Thoracic aorta (tissue), 2 donors: ENCODE measurements around the gene PIGN. TPM values are rescaled to one million over a fixed set of nuclear protein-coding genes. Genes with fewer than 3 reads are reported as not detected.

ENCODE experiments used
- ATAC-seq: fragments of 150-250 bp; one replicate; pipeline ENCODE4 v1.8.0; 2017; ENCODE audit warnings: low read depth; ENCODE audit not compliant: insufficient number of reproducible peaks, low FRiP score
- DNase-seq: peaks from one replicate; pipeline ENCODE4 v3.0.0-alpha.2; 2020; ENCODE audit warnings: low spot score
- H3K27ac ChIP-seq, 2 donors: fragments of 200-600 bp; sonication (generic); 1 replicate in 1 of 2; 2 replicates in 1 of 2; pipeline ENCODE4 v1.5.1; 2016; ENCODE audit warnings: mild to moderate bottlenecking in 2 of 2, moderate library complexity in 2 of 2
- H3K27me3 ChIP-seq: fragments of 200-600 bp; sonication (generic); replicated peaks from 2 replicates; pipeline ENCODE4 v1.6.0; 2016; ENCODE audit warnings: mild to moderate bottlenecking; ENCODE audit not compliant: insufficient read depth
- H3K36me3 ChIP-seq: fragments of 200-600 bp; sonication (generic); one replicate; pipeline ENCODE4 v1.5.1; 2016
- H3K4me1 ChIP-seq, 2 donors: fragments of 200-600 bp; sonication (generic); 1 replicate in 1 of 2; 2 replicates in 1 of 2; pipeline versions ENCODE4 v1.5.1 to v1.6.0; 2016; ENCODE audit warnings: low read depth in 2 of 2, mild to moderate bottlenecking in 1 of 2; ENCODE audit not compliant: control insufficient read depth in 1 of 2
- H3K4me3 ChIP-seq: fragments of 200-600 bp; sonication (generic); 2 replicates; pipeline ENCODE4 v1.5.1; 2016; ENCODE audit warnings: mild to moderate bottlenecking
- H3K9me3 ChIP-seq: fragments of 200-600 bp; sonication (generic); 2 replicates; pipeline ENCODE4 v1.5.1; 2016
- CTCF ChIP-seq: fragments of 200-600 bp; sonication (generic); IDR thresholded peaks from one replicate; pipeline ENCODE4 v1.5.1; 2019; ENCODE audit warnings: antibody characterized with exemption
- total RNA-seq, 2 donors: library from RNA; depleted of rRNA; stranded (reverse); fragments of >200 nt; gene quantifications; one replicate each; pipeline versions ENCODE4 v1.1.0 to v1.2.3, GENCODE V29; 2016

Gene PIGN
- total RNA-seq, 2 donors from 2014 or later = 24.2 to 31.8 TPM

GRCh38 chr18:62119884-62120283 is 67.0 kb downstream of the PIGN start:
- H3K4me1 ChIP-seq = peaks cover 6 to 8% of the 10 kb centered on the region in 2 donors

GRCh38 chr18:62118328-62118727 is 68.5 kb downstream of the PIGN start:
- DNase-seq (no peak), ATAC-seq (no peak)
- Histone ChIP-seq H3K36me3 (no peaks in the 10 kb centered on the region), H3K4me1 (peaks cover 6 to 8% of the 10 kb centered on the region in 2 donors), H3K9me3 (peaks cover 4% of the 10 kb centered on the region), H3K27ac (no peak overlapping the region), H3K4me3 (no peak overlapping the region), H3K27me3 (no peaks in the 10 kb centered on the region)
- no peak for TF ChIP-seq CTCF

More at GRCh38 chr18:62119884-62120283, 67.0 kb downstream of the PIGN start:
- no peaks in the 10 kb centered on the region for H3K36me3 ChIP-seq
- DNase-seq (no peak), ATAC-seq (no peak)
- H3K27ac ChIP-seq = no peak overlapping the region
- TF ChIP-seq CTCF = no peak
- no peak overlapping the region for H3K4me3 ChIP-seq
- H3K27me3 ChIP-seq = no peaks in the 10 kb centered on the region
- peaks cover 4% of the 10 kb centered on the region for H3K9me3 ChIP-seq

DNA sequence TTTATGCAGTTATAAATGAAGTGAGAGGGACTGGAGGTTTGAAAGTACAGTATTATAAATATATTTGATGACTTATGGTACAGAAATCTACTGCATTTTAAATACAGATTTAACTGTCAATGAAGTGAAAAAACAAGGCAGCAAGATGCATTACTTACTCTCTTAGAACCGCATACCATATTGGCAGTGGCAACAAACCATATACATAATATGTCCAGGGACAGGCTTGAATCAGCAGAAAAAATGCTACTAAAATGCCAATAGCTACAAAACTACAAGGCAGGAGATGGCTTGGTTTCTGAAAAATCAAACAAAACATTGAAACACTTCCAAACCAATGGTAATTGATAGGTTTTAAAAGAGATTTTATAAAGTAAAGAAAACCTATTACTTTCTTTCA is 77.2 kb downstream of the PIGN start:
- DNase-seq (no peak), ATAC-seq (no peak)
- H3K4me1 ChIP-seq = peaks cover 5 to 12% of the 10 kb centered on the region in 2 donors
- H3K27ac ChIP-seq = no peak overlapping the region
- no peaks in the 10 kb centered on the region for H3K36me3 ChIP-seq
- no peak overlapping the region for H3K4me3 ChIP-seq
- TF ChIP-seq CTCF = no peak
- no peaks in the 10 kb centered on the region for H3K27me3 ChIP-seq
- H3K9me3 ChIP-seq = no peaks in the 10 kb centered on the region

- TF ChIP-seq CTCF = no peak
- H3K4me1 ChIP-seq = peaks cover 5 to 12% of the 10 kb centered on the region in 2 donors
- ATAC-seq (no peak), DNase-seq (no peak)
- H3K4me3 ChIP-seq = no peak overlapping the region
- no peaks in the 10 kb centered on the region for H3K9me3 ChIP-seq
- H3K27me3 ChIP-seq = no peaks in the 10 kb centered on the region
- no peak overlapping the region for H3K27ac ChIP-seq
- no peaks in the 10 kb centered on the region for H3K36me3 ChIP-seq
Measured at GRCh38 chr18:62107881-62108280, 79.0 kb downstream of the PIGN start.

DNA sequence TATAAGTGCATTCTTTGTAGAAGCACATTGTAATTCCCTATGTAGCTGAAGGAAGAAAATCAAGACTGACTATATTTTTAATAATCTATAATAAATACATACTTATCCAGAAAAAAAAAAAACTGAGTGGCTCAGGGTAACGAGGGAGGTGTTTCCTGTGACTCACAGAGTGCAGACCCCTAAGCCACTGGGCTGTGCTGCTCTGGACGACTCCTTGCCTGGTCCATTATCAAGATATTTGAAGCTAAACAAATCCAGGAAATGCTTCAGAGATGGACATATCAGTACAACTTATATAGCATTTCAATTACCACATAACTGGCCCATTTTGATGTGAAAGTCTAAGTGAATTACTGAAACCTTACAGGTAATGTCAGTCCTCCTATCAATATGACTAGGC is 80.6 kb downstream of the PIGN start:
- Histone ChIP-seq H3K36me3 (no peaks in the 10 kb centered on the region), H3K27ac (no peak overlapping the region), H3K9me3 (no peaks in the 10 kb centered on the region), H3K4me1 (peaks cover 5 to 25% of the 10 kb centered on the region in 2 donors), H3K27me3 (no peaks in the 10 kb centered on the region), H3K4me3 (no peak overlapping the region)
- DNase-seq = no peak
- no peak for ATAC-seq
- no peak for TF ChIP-seq CTCF
